GM21786 (cell line): ENCODE measurements around the gene SLC17A7.

Source experiments
- ATAC-seq: cut with Tn5 transposase; IDR thresholded peaks from one replicate; pipeline ENCODE4 v1.9.1; 2021; ENCODE audit not compliant: unreplicated experiment

The SLC17A7 gene

GRCh38 chr19:49383599-49383998 lies 57.7 kb downstream of the SLC17A7 start:
- ATAC-seq: no peak

DNA sequence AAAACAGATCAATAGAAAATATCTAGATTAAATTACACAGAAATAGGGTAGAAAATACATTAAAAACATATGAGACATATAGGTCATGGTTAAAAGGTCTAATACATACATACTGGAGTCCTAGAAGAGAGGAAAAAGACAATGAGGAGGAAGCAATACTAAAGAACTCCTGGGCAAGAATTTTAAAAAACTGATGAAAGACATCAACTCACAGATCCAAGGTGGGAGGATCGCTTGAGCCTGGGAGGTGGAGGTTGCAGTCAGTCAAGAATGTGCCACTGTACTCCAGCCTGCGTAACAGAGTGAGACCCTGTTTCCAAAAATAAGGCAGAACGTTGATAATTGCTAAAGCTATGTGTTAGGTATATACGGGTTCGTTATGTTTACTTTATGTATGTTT lies 58.7 kb downstream of the SLC17A7 start:
- ATAC-seq: no peak

DNA sequence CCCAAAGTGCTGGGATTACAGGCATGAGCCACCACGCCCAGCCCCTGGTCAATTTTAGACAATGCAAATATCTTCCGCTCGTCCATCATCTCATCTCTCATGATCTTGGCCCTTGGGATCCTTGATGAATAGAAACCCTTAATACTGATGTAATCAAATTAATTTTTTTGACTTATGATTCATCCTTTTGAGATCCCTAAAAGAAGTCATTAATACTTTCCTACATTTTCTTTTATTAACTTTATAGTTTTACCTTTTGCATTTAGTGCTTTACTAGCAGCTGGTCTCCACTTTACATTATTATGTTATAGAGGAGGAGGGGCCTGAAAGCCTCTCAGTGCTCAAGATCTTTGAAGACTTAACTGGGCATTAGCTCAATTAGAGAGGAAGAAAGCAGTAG lies 60.9 kb downstream of the SLC17A7 start:
- ATAC-seq: no peak
